Measurements from ENCODE around the gene NRDC.

NRDC gene

GRCh38 chr1:51780927-51781326 lies 97.6 kb downstream of the NRDC start:
- Histone ChIP-seq H2AFZ (ENCODE audit: low read depth, low read length, severe bottlenecking) (no peak overlapping the region), H4K20me1 (ENCODE audit: low read depth, low read length) (no peaks in the 10 kb centered on the region), H3K27ac (ENCODE audit: low read depth, low read length) (no peak overlapping the region), H3K9me3 (ENCODE audit: insufficient read depth, low read length) (no peaks in the 10 kb centered on the region), H3K9me2 (replicated peaks; ENCODE audit: insufficient read depth, low read length) (no peaks in the 10 kb centered on the region), H3K79me2 (ENCODE audit: insufficient read depth, low read length) (no peaks in the 10 kb centered on the region), H3K4me2 (ENCODE audit: low read depth, low read length, poor library complexity, severe bottlenecking) (no peak overlapping the region), H3K36me3 (ENCODE audit: low read length) (peaks cover 5% of the 10 kb centered on the region; the same call in 1 of the 2 replicates), H3K27me3 (ENCODE audit: low read length) (no peaks in the 10 kb centered on the region), H3K9ac (ENCODE audit: low read length) (no peak overlapping the region), H3F3A (ENCODE audit: insufficient read depth) (no peaks in the 10 kb centered on the region), H3K4me3 (ENCODE audit: insufficient read depth, low read length, poor library complexity, severe bottlenecking) (no peak overlapping the region)
- no peak for TF ChIP-seq CTCF (IDR thresholded peaks at IDR 0.05; ENCODE audit: insufficient read depth, low read length, poor library complexity, severe bottlenecking)
- TF ChIP-seq EZH2phosphoT487 (conservative IDR thresholded peaks at IDR 0.05; ENCODE audit: low read length), result no peak

GRCh38 chr1:51776408-51776807 lies 102.1 kb downstream of the NRDC start:
- Histone ChIP-seq H3K9ac (ENCODE audit: low read length) (no peak overlapping the region), H4K20me1 (ENCODE audit: low read depth, low read length) (no peaks in the 10 kb centered on the region), H2AFZ (ENCODE audit: low read depth, low read length, severe bottlenecking) (no peak overlapping the region), H3K9me3 (ENCODE audit: insufficient read depth, low read length) (no peaks in the 10 kb centered on the region), H3K36me3 (ENCODE audit: low read length) (peaks cover 5% of the 10 kb centered on the region; the same call in 1 of the 2 replicates), H3K9me2 (replicated peaks; ENCODE audit: insufficient read depth, low read length) (no peaks in the 10 kb centered on the region), H3K27ac (ENCODE audit: low read depth, low read length) (no peak overlapping the region), H3K4me2 (ENCODE audit: low read depth, low read length, poor library complexity, severe bottlenecking) (no peak overlapping the region), H3F3A (ENCODE audit: insufficient read depth) (no peaks in the 10 kb centered on the region), H3K27me3 (ENCODE audit: low read length) (no peaks in the 10 kb centered on the region), H3K79me2 (ENCODE audit: insufficient read depth, low read length) (no peaks in the 10 kb centered on the region), H3K4me3 (ENCODE audit: insufficient read depth, low read length, poor library complexity, severe bottlenecking) (no peak overlapping the region)
- TF ChIP-seq EZH2phosphoT487 (conservative IDR thresholded peaks at IDR 0.05; ENCODE audit: low read length), result no peak
- TF ChIP-seq CTCF (IDR thresholded peaks at IDR 0.05; ENCODE audit: insufficient read depth, low read length, poor library complexity, severe bottlenecking), result no peak

GRCh38 chr1:51768971-51769588 lies 109.4 kb downstream of the NRDC start:
- H3K27me3 ChIP-seq (ENCODE audit: low read length), result no peaks in the 10 kb centered on the region
- H3K9me3 ChIP-seq (ENCODE audit: insufficient read depth, low read length), result no peaks in the 10 kb centered on the region
- TF ChIP-seq EZH2phosphoT487 (conservative IDR thresholded peaks at IDR 0.05; ENCODE audit: low read length) (no peak), CTCF (IDR thresholded peaks at IDR 0.05; ENCODE audit: insufficient read depth, low read length, poor library complexity, severe bottlenecking) (peak; percentile 79)
- H3K9ac ChIP-seq (ENCODE audit: low read length), result no peak overlapping the region
- no peaks in the 10 kb centered on the region; the same call in 1 of the 2 replicates for H3F3A ChIP-seq (ENCODE audit: insufficient read depth)
- H3K27ac ChIP-seq (ENCODE audit: low read depth, low read length), result no peak overlapping the region
- no peaks in the 10 kb centered on the region for H3K79me2 ChIP-seq (ENCODE audit: insufficient read depth, low read length)
- H3K4me3 ChIP-seq (ENCODE audit: insufficient read depth, low read length, poor library complexity, severe bottlenecking), result no peak overlapping the region
- H2AFZ ChIP-seq (ENCODE audit: low read depth, low read length, severe bottlenecking), result no peak overlapping the region
- no peaks in the 10 kb centered on the region for H3K9me2 ChIP-seq (replicated peaks; ENCODE audit: insufficient read depth, low read length)
- peaks cover 3% of the 10 kb centered on the region; the same call in 1 of the 2 replicates for H3K36me3 ChIP-seq (ENCODE audit: low read length)
- H4K20me1 ChIP-seq (ENCODE audit: low read depth, low read length), result no peaks in the 10 kb centered on the region
- no peak overlapping the region for H3K4me2 ChIP-seq (ENCODE audit: low read depth, low read length, poor library complexity, severe bottlenecking)

All from SU-DHL-6 (cell line).